H1 (cell line): ENCODE data around the gene LRRC15. TPM values are rescaled to one million over a fixed set of nuclear protein-coding genes. Genes with fewer than 3 reads are reported as not detected.

Experiments used
- BACH1 ChIP-seq: IDR thresholded peaks from 2 replicates; pipeline ENCODE4 v1.6.1; 2012; ENCODE audit warnings: low read length, improper control_type of control experiment
- CHD7 ChIP-seq: fragments of 300-600 bp; sonication (generic); IDR thresholded peaks from 2 replicates; pipeline ENCODE4 v1.7.1; 2012; ENCODE audit warnings: low read length, moderate library complexity, mild to moderate bottlenecking, inconsistent platforms; ENCODE audit not compliant: insufficient replicate concordance
- KDM5A ChIP-seq: fragments of 200-600 bp; IDR thresholded peaks from 2 replicates; pipeline ENCODE4 v1.7.1; 2012; ENCODE audit warnings: mild to moderate bottlenecking, low read length, inconsistent platforms, mixed read lengths
- RAD21 ChIP-seq, 2 experiments: IDR thresholded peaks in 1 of 2; conservative IDR thresholded peaks in 1 of 2; 2 replicates each; pipeline ENCODE4 v1.6.1; 2011; ENCODE audit warnings: low read depth in 2 of 2, low read length in 2 of 2, improper control_type of control experiment in 1 of 2, inconsistent platforms in 1 of 2, mild to moderate bottlenecking in 1 of 2, moderate library complexity in 1 of 2
- polyA plus RNA-seq, 7 experiments: library from polyadenylated mRNA; depleted of rRNA in 3 of 7; stranded (reverse) in 5 of 7; unstranded in 2 of 7; fragments of >200 nt in 5 of 7; fragments of 200-250 nt in 2 of 7; gene quantifications; 1 replicate in 5 of 7; 2 replicates in 1 of 7; 4 replicates in 1 of 7; pipeline versions ENCODE4 v1.2.1 to v1.2.3, GENCODE V29; 2011 to 2013; ENCODE audit warnings: missing spikeins in 2 of 7, mixed read lengths in 2 of 7
- total RNA-seq: library from RNA; stranded (reverse); fragmentation: NEBNext Ultra II Directional; extraction: Animal tissue kit (Norgen Biotek cat#: 25700); gene quantifications from 2 replicates; pipeline ENCODE4 v1.2.1, GENCODE V29; 2021

LRRC15 gene
- total and polyA plus RNA-seq, 2 of the 8 experiments (the other 6 are each of a cell fraction or from before 2014, with no cell fraction given) = 0.15 to 0.37 TPM

- TF ChIP-seq CHD7 (no peak), RAD21 (IDR thresholded peaks at IDR 0.05 in 1 of 2, conservative IDR thresholded peaks at IDR 0.05 in 1 of 2; ENCODE audit: low read depth in 2 of 2, low read length in 2 of 2) (no peak), KDM5A (no peak), BACH1 (no peak)
These were observed 47.6 kb downstream of the LRRC15 start (continued) for GRCh38 chr3:194321693-194322640.
